HL-60 (cell line): ENCODE results near the gene SCYL1.

ENCODE experiments used
- GABPA ChIP-seq: IDR thresholded peaks from 2 replicates; pipeline ENCODE4 v1.6.1; 2012; ENCODE audit warnings: low read depth
- TF ChIP-seq, protein P1 (sequence below): IDR thresholded peaks from one replicate; pipeline ENCODE4 v1.5.1; 2011; ENCODE audit warnings: low read length, control low read depth, inconsistent platforms; ENCODE audit not compliant: insufficient read depth
- TF ChIP-seq, protein P2 (sequence below): IDR thresholded peaks from 2 replicates; pipeline ENCODE4 v1.6.1; 2012; ENCODE audit warnings: low read depth; ENCODE audit not compliant: insufficient replicate concordance

DNA sequence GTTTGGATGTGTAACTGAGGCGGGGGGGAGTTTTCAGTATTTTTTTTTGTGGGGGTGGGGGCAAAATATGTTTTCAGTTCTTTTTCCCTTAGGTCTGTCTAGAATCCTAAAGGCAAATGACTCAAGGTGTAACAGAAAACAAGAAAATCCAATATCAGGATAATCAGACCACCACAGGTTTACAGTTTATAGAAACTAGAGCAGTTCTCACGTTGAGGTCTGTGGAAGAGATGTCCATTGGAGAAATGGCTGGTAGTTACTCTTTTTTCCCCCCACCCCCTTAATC lies 23.8 kb upstream of the SCYL1 start:
- TF ChIP-seq, protein P1, sequence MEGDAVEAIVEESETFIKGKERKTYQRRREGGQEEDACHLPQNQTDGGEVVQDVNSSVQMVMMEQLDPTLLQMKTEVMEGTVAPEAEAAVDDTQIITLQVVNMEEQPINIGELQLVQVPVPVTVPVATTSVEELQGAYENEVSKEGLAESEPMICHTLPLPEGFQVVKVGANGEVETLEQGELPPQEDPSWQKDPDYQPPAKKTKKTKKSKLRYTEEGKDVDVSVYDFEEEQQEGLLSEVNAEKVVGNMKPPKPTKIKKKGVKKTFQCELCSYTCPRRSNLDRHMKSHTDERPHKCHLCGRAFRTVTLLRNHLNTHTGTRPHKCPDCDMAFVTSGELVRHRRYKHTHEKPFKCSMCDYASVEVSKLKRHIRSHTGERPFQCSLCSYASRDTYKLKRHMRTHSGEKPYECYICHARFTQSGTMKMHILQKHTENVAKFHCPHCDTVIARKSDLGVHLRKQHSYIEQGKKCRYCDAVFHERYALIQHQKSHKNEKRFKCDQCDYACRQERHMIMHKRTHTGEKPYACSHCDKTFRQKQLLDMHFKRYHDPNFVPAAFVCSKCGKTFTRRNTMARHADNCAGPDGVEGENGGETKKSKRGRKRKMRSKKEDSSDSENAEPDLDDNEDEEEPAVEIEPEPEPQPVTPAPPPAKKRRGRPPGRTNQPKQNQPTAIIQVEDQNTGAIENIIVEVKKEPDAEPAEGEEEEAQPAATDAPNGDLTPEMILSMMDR, result no peak
- TF ChIP-seq GABPA, result no peak
- TF ChIP-seq, protein P2, sequence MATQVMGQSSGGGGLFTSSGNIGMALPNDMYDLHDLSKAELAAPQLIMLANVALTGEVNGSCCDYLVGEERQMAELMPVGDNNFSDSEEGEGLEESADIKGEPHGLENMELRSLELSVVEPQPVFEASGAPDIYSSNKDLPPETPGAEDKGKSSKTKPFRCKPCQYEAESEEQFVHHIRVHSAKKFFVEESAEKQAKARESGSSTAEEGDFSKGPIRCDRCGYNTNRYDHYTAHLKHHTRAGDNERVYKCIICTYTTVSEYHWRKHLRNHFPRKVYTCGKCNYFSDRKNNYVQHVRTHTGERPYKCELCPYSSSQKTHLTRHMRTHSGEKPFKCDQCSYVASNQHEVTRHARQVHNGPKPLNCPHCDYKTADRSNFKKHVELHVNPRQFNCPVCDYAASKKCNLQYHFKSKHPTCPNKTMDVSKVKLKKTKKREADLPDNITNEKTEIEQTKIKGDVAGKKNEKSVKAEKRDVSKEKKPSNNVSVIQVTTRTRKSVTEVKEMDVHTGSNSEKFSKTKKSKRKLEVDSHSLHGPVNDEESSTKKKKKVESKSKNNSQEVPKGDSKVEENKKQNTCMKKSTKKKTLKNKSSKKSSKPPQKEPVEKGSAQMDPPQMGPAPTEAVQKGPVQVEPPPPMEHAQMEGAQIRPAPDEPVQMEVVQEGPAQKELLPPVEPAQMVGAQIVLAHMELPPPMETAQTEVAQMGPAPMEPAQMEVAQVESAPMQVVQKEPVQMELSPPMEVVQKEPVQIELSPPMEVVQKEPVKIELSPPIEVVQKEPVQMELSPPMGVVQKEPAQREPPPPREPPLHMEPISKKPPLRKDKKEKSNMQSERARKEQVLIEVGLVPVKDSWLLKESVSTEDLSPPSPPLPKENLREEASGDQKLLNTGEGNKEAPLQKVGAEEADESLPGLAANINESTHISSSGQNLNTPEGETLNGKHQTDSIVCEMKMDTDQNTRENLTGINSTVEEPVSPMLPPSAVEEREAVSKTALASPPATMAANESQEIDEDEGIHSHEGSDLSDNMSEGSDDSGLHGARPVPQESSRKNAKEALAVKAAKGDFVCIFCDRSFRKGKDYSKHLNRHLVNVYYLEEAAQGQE, result no peak
